Chondrocyte (in vitro differentiated cells): Measurements from ENCODE around the gene GPATCH1. TPM values are rescaled to one million over a fixed set of nuclear protein-coding genes. Genes with fewer than 3 reads are reported as not detected.

Experiments
- DNase-seq: peaks from one replicate; pipeline ENCODE4 v3.0.0; 2021; ENCODE audit warnings: mixed read lengths, low spot score
- H3K27ac Mint-ChIP-seq: one replicate; pipeline ENCODE4 v1.8.0; 2021; ENCODE audit warnings: mild to moderate bottlenecking, moderate library complexity, mixed read lengths; ENCODE audit not compliant: unreplicated experiment
- H3K27me3 Mint-ChIP-seq: 2 replicates; pipeline ENCODE4 v1.8.0; 2021; ENCODE audit warnings: low read depth, mixed read lengths
- H3K36me3 Mint-ChIP-seq: 2 replicates; pipeline ENCODE4 v1.8.0; 2021; ENCODE audit warnings: low read depth, mixed read lengths
- H3K4me1 Mint-ChIP-seq: 2 replicates; pipeline ENCODE4 v1.8.0; 2021; ENCODE audit warnings: low read depth, mild to moderate bottlenecking, mixed read lengths
- H3K4me3 Mint-ChIP-seq: one replicate; pipeline ENCODE4 v1.8.0; 2021; ENCODE audit warnings: mild to moderate bottlenecking, moderate library complexity, mixed read lengths; ENCODE audit not compliant: unreplicated experiment
- H3K9me3 Mint-ChIP-seq: 2 replicates; pipeline ENCODE4 v1.8.0; 2021; ENCODE audit warnings: low read depth, mixed read lengths
- total RNA-seq: library from RNA; stranded (reverse); gene quantifications from 3 replicates; pipeline ENCODE4 v1.2.1, GENCODE V29; 2021
- TF ChIP-seq, protein P1 (sequence below): fragments of 200-600 bp; sonication (generic); IDR thresholded peaks from 2 replicates; pipeline ENCODE4 v1.5.0; 2021; ENCODE audit warnings: antibody characterized with exemption, mild to moderate bottlenecking, moderate library complexity

GPATCH1 gene
- total RNA-seq, 1 donor from 2014 or later: 7.1 TPM

DNA sequence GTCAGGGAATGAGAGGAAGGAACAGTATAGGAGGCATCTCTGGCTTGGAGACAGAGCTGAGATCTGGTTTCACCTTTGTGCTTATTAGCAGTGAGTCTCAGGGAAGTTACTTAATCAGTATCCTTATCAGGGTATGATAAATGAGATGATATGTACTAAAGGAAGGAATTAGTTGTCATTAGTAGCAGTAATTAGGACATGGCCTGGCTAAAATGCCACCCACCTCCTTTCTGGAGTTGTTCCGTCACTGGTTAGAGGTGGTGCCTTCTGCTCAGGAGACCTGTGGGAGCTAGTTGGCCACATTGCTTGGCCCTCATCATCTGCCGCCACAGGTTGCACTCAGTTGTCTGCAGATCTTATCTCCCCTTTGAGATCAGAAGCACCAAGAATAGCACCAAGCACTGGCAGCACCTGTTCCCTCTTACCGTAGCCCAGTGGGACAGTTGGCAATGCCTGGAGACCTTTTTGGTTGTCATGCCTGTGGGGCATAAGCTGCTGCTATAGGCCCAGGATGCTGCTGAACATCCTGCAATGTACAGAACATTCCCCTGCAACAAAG lies 4.7 kb downstream of the GPATCH1 start:
- Mint-ChIP-seq H3K27me3 (no peaks in the 10 kb centered on the region), H3K4me3 (no peak overlapping the region), H3K36me3 (peaks cover 7% of the 10 kb centered on the region), H3K9me3 (no peaks in the 10 kb centered on the region), H3K27ac (no peak overlapping the region), H3K4me1 (peaks cover 17% of the 10 kb centered on the region)
- TF ChIP-seq, protein P1, sequence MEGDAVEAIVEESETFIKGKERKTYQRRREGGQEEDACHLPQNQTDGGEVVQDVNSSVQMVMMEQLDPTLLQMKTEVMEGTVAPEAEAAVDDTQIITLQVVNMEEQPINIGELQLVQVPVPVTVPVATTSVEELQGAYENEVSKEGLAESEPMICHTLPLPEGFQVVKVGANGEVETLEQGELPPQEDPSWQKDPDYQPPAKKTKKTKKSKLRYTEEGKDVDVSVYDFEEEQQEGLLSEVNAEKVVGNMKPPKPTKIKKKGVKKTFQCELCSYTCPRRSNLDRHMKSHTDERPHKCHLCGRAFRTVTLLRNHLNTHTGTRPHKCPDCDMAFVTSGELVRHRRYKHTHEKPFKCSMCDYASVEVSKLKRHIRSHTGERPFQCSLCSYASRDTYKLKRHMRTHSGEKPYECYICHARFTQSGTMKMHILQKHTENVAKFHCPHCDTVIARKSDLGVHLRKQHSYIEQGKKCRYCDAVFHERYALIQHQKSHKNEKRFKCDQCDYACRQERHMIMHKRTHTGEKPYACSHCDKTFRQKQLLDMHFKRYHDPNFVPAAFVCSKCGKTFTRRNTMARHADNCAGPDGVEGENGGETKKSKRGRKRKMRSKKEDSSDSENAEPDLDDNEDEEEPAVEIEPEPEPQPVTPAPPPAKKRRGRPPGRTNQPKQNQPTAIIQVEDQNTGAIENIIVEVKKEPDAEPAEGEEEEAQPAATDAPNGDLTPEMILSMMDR: no peak
- DNase-seq: no peak

DNA sequence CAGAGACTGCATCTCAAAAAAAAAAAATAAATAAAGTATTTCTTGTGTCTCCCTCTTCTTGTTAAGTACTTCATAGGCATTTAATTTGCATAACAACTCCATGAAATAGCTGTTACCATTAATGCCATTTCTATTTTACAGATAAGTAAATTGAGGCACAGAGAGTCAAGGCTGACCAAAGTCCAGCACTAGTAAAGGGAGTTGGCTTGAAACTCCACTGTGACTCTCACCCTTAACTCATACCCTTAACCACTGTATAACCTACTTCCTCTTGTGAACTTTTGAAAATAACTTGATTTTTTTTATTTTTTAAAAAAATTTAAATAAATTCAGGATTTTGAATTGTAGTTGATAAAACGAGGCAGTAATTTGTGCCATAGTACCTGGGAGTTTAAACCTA lies 6.0 kb downstream of the GPATCH1 start:
- no peak overlapping the region for H3K4me3 Mint-ChIP-seq
- peaks cover 3% of the 10 kb centered on the region for H3K4me1 Mint-ChIP-seq
- H3K27me3 Mint-ChIP-seq: no peaks in the 10 kb centered on the region
- H3K27ac Mint-ChIP-seq: no peak overlapping the region
- DNase-seq: no peak
- no peaks in the 10 kb centered on the region for H3K9me3 Mint-ChIP-seq
- TF ChIP-seq, protein P1: no peak
- H3K36me3 Mint-ChIP-seq: peaks cover 12% of the 10 kb centered on the region

DNA sequence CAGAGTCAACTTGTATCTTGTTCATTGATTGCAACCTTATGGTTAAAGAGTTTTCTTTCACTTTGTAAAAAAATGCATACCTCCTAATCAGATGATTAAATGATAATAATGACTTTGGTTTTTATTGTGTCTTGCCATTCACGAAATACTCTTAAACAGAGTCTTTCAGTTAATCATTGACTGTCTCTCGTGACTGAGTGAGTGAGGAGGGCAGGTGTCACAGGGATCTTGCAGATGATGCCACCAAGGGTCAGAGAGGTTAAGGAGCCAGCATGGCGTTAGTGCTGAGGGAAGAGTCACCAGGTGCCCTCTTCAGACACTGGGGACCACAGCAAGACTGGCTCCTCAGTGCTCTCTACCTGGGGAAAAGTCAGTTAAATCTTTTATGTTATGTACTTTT lies 8.0 kb downstream of the GPATCH1 start:
- Mint-ChIP-seq H3K4me1 (no peaks in the 10 kb centered on the region), H3K36me3 (peaks cover 12% of the 10 kb centered on the region), H3K4me3 (no peak overlapping the region), H3K27me3 (no peaks in the 10 kb centered on the region), H3K9me3 (no peaks in the 10 kb centered on the region), H3K27ac (no peak overlapping the region)
- DNase-seq: no peak
- TF ChIP-seq, protein P1: no peak

DNA sequence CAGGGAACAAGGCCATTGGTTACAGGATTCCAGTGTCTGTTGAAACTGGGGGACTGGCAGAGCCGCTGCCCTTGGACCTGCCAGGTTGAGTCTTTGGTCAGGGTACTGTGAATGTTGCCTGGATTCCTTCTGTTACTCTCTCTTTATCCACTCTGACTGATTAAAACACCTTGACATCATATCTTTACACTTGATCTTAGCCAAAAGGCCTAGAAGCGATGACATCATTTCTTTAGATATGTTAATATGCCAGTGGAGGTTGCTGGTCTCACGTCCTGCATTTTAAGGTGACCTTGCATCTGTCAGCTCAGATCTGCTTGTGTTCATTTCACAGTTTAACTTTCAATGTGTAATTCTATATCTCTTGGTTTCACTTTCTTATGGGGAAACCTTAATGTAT lies 9.2 kb downstream of the GPATCH1 start:
- Mint-ChIP-seq H3K4me3 (no peak overlapping the region), H3K36me3 (peaks cover 12% of the 10 kb centered on the region)

DNA sequence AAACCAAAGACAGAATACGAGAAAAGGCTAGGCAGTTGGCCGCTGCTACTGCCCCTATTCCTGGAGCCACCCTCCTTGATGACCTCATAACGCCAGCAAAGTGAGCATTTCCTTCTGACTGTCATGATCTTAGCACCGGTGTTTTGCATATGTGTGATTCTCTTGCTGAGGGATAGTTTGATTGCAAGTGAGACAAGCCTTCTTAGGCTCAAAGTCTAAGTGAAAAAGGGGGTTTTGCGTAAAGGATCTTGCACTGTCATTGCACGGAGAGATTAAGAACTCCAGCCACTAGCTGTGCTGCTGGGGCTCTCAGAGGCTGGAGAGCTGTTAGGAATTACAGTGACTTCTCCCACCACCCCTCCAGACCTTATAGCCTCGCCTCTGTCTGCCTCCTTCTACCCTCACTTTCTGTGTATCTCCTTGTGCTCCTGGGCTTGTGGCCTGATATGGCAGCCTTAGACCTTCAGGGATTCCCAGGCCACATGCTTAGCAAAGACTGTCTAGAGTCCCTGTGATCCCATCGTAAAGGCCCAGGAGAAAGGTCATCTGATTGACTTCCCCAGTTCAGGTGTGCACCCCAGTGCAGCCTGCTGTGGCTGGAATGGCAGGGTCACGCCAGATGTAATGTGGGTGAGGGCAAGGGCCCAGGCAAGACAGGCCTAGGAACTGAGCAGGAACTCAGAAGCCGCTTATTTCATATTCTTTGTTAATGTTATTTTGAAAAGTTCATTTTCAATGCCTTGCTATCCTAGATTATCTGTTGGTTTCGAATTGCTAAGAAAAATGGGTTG lies 12.6 kb downstream of the GPATCH1 start:
- Mint-ChIP-seq H3K4me3 (no peak overlapping the region), H3K4me1 (no peaks in the 10 kb centered on the region), H3K27me3 (no peaks in the 10 kb centered on the region), H3K36me3 (peaks cover 29% of the 10 kb centered on the region), H3K9me3 (no peaks in the 10 kb centered on the region), H3K27ac (no peak overlapping the region)
- TF ChIP-seq, protein P1: no peak
- DNase-seq: no peak

More for the DNA sequence above, 9.2 kb downstream of the GPATCH1 start:
- no peak for DNase-seq
- Mint-ChIP-seq H3K9me3 (no peaks in the 10 kb centered on the region), H3K4me1 (no peaks in the 10 kb centered on the region), H3K27ac (no peak overlapping the region), H3K27me3 (no peaks in the 10 kb centered on the region)
- TF ChIP-seq, protein P1: no peak
